Measurements from ENCODE around the gene TLE3.
"Not testable (repeated sequence)": the region's sequence is repeated elsewhere in the genome, so short reads cannot be mapped to it uniquely, and the experiment has no call there.

The TLE3 gene

DNA sequence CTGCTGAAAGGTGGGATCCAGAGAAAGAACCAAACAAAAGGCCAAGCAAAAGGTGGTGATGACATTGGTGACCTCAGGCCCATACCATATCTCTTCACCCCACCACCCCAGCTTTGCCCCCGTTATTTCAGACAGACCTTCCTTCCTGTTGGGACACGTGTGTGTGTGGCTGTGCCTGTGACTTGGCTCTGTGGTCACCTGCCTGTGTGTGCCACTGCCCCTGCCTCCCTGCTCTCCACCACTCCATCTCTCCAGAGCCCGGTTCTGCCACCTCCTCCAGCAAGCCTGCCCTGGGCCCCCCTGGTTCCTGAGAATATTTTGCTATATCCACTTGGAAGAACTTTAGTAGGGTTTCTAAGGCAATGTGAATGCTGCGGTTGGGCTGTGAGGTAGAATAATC, 28.6 kb upstream of the TLE3 start:
- DNase-seq (ENCODE audit: low read depth in 1 of 2, low spot score in 1 of 2): no peak

DNA sequence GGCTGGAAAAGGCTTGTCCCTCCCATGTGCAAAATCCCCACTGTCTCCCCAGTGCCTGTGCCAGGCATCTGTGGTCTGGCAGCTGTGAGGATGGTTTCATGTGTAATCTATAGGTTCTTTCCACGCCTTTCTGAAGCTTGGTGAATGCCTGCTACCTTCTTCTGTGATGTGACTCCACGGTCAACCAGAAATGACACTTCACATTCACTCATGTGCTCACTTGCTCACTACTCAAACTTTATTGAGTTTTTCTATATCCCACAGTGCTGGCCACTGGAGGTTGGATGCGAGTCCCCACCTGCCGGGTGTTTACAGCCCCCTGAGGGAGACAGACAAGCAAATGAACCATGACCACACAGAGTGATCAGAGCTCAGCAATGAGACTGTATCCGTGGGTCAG, 27.9 kb upstream of the TLE3 start:
- DNase-seq (ENCODE audit: low read depth in 1 of 2, low spot score in 1 of 2): no peak

GRCh38 chr15:70121624-70122302, 24.0 kb upstream of the TLE3 start:
- no peak for DNase-seq (ENCODE audit: low read depth in 1 of 2, low spot score in 1 of 2)

- DNase-seq (ENCODE audit: low read depth in 1 of 2, low spot score in 1 of 2): no peak
Measured at GRCh38 chr15:70120958-70121623, 23.4 kb upstream of the TLE3 start.

DNA sequence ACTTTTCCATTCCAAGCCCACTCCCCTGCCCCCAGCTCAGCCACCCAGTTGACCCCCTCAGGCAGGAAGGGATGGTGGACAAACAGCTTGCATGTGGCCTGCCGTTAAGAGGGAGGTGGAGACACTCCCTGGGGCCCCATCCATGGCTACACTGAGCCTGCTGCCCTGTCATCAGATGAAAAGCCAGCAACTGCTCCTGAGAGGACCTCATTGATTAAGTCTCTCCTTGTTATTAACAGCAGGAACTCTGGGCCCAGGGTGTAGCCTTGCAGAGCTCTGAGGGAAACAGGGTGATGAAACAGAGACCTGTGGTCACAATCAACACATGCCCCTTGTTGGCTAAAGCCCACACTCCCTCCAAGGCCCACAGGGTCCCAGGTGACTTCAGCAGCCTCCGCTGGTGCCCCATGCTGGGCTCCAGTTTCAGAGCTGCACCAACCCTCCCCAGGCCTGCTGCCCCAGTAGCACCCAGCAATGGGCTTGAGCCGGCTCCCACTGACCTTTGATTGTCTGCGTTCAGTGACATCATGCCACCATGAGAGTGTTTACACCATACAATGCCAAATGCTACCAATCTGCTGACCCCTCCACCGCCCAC, 22.3 kb upstream of the TLE3 start:
- no peak for DNase-seq (ENCODE audit: low read depth in 1 of 2, low spot score in 1 of 2)

GRCh38 chr15:70118599-70118998, 20.9 kb upstream of the TLE3 start:
- no peak for DNase-seq (ENCODE audit: low read depth in 1 of 2, low spot score in 1 of 2)

- DNase-seq (ENCODE audit: low read depth in 1 of 2, low spot score in 1 of 2): no peak
Measured at GRCh38 chr15:70116317-70116716, 18.6 kb upstream of the TLE3 start.

GRCh38 chr15:70114221-70114620, 16.5 kb upstream of the TLE3 start:
- no peak for DNase-seq (ENCODE audit: low read depth in 1 of 2, low spot score in 1 of 2)

DNA sequence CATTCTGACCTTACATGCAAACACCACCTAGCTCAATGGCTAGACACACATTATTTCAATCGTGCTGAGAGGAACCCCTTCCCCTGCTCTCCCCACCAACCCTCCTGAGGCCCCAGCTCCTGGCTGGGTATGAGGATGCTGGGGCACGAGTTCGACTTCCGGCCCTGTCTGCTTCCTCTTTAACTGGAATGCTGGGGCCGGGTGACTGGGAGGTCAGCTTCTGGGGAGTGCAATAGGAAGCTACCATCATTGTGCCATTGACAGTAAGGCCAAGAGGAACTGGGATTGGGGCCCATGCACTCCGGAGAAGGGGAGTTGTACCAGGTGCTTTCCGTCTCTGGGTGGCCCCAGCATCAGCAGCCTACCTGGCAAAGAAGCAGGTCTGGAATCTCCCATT, 15.6 kb upstream of the TLE3 start:
- no peak for DNase-seq (ENCODE audit: low read depth in 1 of 2, low spot score in 1 of 2)

DNA sequence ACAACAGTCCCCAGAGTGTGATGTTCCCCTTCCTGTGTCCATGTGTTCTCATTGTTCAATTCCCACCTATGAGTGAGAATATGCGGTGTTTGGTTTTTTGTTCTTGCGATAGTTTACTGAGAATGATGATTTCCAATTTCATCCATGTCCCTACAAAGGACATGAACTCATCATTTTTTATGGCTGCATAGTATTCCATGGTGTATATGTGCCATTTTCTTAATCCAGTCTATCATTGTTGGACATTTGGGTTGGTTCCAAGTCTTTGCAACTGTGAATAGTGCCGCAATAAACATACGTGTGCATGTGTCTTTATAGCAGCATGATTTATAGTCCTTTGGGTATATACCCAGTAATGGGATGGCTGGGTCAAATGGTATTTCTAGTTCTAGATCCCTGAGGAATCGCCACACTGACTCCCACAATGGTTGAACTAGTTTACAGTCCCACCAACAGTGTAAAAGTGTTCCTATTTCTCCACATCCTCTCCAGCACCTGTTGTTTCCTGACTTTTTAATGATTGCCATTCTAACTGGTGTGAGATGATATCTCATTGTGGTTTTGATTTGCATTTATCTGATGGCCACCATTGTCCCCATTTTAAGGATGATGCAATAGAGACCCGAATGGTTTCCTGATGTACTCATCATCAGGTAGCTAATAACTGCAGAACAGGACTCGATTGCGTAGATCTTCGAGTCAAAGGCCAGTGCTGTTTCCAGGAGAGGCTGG, 15.0 kb upstream of the TLE3 start:
- not testable (repeated sequence) for DNase-seq (ENCODE audit: low read depth in 1 of 2, low spot score in 1 of 2)

GRCh38 chr15:70112074-70112395, 14.3 kb upstream of the TLE3 start:
- no peak for DNase-seq (ENCODE audit: low read depth in 1 of 2, low spot score in 1 of 2)

GRCh38 chr15:70111203-70112073, 13.7 kb upstream of the TLE3 start:
- no peak for DNase-seq (ENCODE audit: low read depth in 1 of 2, low spot score in 1 of 2)

DNA sequence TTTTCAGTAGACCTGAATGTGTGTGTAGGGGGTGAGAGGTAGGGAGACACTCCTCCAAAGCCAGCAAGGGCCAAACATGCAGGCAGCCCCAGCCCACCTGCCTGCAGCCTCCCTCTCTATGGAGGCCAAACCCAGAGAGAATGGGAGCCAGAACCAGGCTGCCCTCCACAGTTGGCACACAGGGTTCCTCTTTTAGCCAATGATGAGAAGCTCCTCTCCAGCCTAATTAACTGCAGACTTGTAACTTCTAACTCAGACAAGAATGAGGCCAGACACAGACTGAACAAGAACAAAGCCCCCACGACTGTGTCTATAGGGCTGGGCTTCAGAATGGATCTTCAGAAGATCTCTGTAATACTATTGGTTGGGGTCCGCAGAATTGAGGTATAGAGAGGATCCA, 12.3 kb upstream of the TLE3 start:
- no peak for DNase-seq (ENCODE audit: low read depth in 1 of 2, low spot score in 1 of 2)

DNA sequence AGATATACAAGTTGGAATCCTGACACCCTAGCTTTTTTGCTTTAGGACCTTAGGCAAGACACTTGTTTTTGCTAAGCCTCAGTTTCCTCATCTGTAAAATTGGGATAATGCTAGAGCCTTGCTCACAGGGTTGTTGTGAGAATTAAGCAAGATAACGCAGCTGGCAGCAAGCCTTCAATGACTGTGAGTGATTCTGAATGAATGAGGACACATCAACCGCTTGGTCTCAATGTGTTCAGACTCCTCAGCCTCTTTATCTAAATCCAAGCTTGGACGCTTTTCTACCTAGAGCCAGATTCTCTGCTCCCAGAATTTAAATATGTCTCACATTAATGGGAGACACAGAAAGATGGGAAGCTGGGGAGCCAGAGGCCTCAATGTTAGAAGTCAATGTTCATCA, 11.8 kb upstream of the TLE3 start:
- DNase-seq (ENCODE audit: low read depth in 1 of 2, low spot score in 1 of 2): no peak

DNA sequence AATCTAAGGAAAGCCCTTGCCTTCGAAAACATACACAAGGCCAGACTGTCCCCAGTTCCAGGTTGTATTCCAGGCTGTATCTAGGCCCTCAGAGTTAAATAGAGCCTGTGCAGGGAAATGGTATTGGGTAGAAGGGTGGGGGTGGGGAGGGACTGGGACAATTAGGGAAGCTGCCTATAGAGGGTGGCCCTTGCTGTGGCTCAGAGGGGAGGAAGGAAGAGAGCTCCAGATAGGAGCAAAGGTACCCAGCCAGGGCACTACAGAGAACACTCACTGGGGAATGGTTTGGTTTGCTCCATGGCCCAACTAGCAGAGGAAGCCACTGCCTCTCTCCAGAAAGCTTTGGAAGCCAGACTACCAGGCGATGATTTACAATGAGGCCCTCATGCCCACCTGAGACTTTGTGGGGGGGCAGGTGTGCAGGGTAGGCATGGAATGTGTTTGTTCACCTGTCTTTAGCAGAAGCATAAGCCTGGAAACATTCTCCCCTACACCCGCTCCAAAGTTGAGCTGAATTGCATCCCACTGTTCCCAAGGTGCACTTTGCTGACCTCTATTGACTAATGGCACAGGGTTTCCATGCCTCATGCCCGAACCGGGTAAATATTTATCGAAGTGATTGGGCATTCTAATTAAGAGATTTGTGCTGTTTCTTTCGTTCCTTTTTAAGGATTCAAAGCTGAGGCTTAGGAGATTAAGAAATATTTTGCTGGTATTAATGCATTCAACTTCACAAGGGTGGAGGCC, 6.3 kb upstream of the TLE3 start:
- DNase-seq (ENCODE audit: low read depth in 1 of 2, low spot score in 1 of 2): no peak

DNA sequence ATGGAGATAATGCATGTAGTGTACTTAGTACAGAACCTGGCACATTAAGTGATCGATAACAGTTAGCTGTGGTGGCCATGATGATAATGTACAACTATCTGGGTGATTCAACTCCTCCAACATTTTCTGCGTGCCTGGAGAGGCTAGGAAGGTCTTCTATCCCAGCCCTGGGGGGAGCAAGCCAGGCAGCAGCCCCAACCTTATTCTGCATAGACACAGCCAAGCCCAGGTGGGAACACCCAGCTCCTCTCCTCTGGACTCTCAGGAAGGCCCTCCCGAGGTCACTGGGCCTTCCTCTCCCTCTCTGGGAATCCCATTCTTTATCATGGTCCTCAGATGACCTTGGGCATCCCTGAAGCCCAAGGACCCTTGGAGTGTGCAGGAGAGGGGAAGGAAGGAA, 5.1 kb upstream of the TLE3 start:
- DNase-seq (ENCODE audit: low read depth in 1 of 2, low spot score in 1 of 2): no peak

DNA sequence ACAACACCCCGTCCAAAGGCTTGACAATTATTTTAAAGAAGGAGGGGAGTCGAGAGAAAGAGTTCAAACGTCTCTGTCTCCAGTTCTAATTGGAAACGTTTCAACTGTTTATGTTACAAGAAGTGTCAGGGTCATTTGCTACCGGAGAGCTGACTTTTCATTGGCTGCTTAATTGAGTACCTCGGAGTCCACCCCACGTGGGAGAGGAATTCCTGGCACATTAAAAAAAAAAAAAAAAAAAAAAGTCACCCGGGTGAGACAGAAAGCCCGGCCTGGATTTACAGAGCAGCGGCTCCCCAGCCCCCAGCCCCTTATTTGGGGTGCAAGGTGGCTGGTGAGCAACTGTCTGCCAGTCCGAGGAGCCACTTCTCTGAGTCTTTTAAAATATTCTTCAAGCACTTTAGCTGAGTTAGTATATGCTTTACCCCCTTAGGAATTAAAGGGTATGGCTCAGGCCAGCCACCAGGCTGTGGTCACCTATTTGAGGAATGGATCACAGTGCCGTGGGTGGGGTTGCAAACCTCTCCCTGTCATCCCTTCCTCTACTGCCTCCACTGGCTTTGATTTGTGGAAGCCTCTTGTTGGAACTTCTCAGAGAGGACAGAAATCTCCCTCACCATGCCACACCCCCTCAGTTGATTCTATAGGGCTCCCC, 3.9 kb upstream of the TLE3 start:
- no peak for DNase-seq (ENCODE audit: low read depth in 1 of 2, low spot score in 1 of 2)

GRCh38 chr15:70100474-70101341, 3.0 kb upstream of the TLE3 start:
- peak; percentile 43 for DNase-seq (ENCODE audit: low read depth in 1 of 2, low spot score in 1 of 2)

DNA sequence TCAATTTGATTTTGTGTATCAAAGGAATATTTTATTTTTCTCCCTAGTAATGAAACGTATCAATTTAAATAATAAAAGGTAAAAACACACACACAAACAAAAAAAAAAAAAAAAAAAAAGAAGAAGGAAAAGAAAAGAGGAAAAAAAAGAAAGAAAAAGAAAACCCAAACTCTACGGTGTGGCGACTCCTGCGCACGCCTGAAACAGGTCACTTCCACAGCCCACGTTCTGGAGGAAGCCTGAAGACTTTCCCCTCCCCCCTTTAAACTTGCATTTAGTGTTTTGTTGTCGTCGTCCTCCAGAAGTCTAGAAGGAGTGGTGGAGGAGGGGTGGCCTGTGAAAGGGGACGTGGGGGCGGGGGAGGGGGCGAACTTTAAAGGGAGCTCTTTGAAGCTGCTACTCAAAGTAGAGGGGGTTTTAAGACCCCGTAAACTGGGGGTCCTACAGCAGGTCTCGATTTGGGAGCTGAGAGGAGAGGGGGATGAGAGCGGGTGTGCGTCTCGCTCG, 2.3 kb upstream of the TLE3 start:
- no peak for DNase-seq (ENCODE audit: low read depth in 1 of 2, low spot score in 1 of 2)
